Hematopoietic multipotent progenitor cell (in vitro differentiated cells): ENCODE measurements around the gene CCDC117. TPM values are rescaled to one million over a fixed set of nuclear protein-coding genes. Genes with fewer than 3 reads are reported as not detected.
A peak's percentile ranks its signal among the peaks of the same experiment; 100 is the strongest.
"Not testable (repeated sequence)": the region's sequence is repeated elsewhere in the genome, so short reads cannot be mapped to it uniquely, and the experiment has no call there.

Experiments
- DNase-seq, 3 donors: peaks; one replicate each; pipeline ENCODE4 v3.0.0-alpha.2; 2011 to 2015; ENCODE audit warnings: low read depth in 2 of 3, low spot score in 2 of 3
- total RNA-seq: library from RNA; depleted of rRNA; stranded (reverse); fragments of >200 nt; gene quantifications from one replicate; pipeline ENCODE4 v1.2.3, GENCODE V29; 2012

CCDC117 gene
- total RNA-seq, 1 donor, result 10.0 TPM

DNA sequence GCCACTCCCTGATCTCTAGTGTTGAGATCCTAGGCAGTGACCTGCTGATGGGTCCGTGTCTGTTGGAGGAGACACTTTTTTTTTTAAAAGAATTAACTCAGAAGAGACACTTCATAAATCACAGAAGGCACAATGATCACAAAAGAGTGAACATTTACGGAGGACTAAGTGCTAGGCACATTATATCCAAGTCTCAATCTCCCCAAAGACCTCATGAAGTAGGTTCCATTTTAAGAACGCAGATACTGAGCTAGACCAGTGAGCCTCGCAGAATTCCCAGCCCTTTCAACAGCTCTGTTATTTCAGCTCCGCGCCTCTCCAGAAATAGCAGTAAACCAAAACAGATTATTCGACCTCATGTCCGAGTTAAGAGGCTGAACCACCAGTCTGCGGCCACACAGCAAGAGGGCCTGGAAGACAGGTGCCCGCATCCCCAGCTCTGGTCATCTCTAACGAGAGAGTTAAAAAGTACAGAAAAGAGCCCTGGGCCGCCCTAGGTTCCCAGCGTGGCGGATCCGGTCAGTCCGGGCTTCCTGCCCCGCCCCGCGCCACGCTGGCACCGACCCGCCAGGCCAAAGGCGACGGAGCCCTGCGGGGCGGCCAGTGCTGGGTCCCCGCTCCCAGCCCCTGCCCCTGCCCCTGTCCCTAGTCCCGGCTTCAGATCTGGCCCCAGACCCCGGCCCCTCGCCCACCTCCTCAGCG lies 27.3 kb downstream of the CCDC117 start:
- DNase-seq, result peak in 1 of 3 donors; percentile 17

DNA sequence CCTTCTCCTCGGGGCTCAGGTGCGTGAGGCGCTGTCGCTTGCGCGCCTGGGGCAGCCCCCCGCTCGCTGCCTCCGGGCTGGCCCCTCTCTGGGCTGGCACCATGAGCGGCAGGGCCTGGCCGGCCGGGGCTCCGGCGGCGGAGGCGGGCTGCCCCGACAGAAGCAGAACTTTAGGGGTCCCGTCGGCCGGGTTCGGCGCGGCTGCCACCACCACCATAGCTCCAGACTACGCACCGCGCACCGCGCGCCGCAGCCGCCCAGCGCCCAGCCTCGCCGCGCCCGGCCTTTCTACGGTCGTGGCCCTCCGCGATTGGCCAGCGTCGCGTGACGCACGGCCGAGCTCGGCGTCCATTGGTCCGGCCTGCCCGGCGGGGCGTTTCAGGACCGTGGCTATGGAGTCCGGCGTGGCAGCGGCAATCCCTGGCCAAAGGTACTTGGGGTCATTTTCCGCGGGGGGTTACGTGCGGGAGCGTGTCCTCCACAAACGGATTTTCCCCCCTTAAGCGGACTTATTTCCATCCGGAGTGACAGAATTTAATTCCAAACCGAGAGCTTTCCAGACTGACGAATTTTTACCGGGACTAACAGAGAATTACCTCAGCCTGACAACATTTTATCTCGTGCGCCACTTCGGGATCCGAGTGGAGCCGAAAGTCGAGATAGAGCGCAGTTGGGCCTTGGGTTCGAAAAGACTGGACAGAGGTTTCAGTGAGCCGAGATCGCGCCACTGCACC lies 28.0 kb downstream of the CCDC117 start, which contains the start of gene XBP1:
XBP1 (minus strand) TSS at position 262 of the 734 bp plus-strand sequence.
- peak; percentile 91 to 93 (median 92) for DNase-seq

DNA sequence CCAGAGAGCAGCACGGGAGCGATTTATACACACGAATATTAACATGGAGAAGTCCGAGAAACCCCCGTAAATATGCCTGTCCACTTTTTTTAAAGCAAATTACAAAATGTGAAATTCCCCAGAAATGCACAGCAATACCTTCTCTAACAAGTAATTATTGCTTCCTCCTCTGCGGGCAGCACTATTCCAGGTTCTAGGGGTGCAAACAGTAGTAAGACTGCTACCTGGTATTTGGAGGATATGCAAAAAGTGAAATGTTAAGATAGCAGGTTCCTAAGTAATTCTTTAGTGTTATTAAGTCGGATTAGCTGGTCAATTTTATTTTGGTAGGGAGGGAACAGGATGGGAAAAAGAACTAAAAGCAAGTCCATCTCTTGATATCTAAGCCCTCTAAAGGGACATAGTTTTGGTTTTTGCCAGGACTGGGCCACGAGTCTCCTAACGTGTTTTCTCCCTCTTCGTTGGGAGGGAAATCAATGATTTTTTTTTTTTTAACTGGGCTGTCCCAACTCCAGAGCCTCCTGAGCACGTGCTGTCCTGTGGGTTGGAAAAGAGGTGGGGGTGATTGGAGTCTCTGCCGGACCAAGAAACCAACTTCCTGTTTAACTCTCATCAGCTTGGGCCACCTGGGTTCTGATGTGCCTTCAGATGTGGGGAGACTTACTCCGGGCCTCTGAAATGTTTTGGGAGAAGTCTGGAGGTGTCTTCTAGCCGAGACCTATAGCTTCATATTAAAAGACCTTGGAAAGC lies 29.5 kb downstream of the CCDC117 start:
- peak in 2 of 3 donors; percentile 62 for DNase-seq

DNA sequence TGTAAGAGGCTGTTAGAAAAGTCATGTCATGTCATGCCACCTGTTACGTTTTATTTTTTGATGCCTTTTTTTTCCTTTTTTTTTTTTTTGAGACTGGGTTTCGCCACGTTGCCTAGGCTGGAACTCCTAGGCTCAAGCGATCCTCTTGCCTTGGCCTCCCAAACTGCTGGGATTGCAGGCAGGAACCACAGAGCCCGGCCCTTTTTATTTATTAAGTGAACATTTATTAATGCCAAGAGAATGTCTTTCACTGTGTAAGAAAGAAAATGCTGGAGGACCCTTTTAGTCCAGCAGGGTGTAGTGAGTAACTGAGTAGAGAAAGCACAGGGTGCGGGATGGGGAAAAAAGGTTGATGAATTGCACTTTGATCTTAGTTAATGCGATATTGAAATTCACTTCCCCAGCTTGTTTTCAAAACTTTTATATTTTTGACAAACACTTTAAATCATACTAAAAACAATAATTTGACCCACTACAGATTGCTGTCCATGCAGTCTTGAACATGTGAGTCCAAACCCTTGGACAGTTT lies 30.2 kb downstream of the CCDC117 start:
- peak in 2 of 3 donors; percentile 69 to 81 for DNase-seq

DNA sequence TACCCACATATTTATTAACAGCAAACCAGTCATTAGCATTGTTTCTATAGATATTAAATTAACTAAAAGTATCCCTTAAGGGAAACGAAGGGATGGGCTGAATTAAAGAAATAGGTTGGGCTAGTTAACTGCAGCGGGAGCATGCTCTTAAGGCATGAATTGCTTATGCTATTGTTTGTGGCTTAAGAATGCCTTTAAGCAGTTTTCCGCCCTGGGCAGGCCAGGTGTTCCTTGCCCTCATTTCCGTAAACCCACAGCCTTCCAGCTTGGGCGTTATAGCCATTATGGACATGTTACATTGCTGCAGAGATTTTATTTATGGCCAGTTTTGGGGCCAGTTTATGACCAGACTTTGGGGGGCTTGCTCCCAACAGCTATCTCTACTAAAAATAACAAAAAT lies 32.9 kb downstream of the CCDC117 start:
- DNase-seq, result not testable (repeated sequence)

DNA sequence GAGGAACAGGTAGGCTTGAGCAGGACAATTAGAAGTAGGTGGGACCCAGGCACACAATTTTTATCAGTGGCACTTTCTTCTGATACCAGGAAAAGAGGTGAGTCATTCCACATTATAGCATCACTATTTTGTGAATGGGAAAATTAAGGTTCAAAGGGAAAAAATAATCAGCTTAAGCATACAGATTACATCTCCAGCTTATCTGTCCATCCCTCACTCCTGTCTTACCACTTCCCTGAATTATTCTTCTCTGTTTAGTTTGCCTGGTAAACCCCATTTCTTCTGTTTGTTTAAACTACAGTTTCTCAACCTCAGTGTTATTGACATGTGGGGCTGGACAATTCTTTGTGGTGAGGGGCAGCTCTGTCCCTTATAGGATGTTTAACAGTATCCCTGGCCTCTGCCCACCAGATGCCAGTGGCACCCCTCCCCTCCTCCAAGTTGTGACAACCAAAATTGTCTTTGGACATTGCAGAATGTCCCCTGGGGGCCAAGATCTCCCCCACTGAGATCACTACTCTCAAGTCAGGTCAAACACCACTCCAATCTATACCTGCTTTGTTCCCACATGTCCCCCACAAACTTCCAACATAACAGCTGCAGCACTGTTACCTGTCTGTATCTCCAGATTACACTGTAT lies 36.3 kb downstream of the CCDC117 start:
- no peak for DNase-seq

DNA sequence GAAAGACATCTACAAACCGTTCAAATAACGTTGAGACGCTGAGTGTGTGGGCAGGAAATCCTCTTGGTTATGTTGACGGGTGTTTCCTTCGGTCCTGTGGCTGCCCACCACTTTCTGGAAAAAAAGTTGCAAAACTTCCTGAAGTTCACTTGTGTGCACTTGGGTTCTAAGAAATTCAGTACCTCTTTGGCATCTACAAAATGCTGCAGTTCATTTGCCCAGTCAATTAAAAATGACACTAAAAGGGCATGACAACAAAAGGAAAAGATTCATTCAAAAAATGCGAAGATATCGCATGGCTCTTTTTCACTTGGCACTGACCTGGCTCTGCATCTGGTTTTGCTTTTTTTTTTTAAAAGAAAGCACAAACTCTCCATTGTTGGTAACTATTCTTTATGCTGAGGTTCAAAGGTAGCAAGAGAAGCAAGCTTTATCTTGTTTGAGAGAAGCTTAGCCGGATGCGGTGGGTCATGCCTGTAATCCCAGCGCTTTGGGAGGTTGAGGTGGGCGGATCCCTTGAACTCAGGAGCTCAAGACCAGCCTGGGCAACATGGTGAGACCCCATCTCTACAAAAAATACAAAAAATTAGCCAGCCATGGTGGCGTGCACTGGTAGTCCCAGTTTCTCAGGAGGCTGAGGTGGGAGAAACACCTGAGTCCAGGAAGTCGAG lies 38.5 kb downstream of the CCDC117 start:
- peak in 2 of 3 donors; percentile 86 to 95 for DNase-seq

DNA sequence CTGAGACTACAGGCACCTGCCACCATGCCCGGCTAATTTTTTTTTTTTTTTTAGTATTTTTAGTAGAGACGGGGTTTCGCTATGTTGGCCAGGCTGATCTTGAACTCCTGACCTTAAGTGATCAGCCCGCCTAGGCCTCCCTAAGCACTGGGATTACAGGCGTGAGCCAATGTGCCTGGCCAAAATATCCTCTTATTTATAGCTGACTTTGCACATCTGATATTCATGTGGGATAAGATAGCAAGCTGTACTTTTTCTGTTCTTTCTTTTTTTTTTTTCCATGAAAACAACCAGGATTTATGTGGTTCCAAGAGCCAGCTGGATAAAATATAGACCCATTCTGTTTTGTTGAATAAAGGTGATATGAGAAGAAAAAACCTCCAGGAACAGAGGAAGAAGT lies 40.0 kb downstream of the CCDC117 start:
- no peak for DNase-seq

DNA sequence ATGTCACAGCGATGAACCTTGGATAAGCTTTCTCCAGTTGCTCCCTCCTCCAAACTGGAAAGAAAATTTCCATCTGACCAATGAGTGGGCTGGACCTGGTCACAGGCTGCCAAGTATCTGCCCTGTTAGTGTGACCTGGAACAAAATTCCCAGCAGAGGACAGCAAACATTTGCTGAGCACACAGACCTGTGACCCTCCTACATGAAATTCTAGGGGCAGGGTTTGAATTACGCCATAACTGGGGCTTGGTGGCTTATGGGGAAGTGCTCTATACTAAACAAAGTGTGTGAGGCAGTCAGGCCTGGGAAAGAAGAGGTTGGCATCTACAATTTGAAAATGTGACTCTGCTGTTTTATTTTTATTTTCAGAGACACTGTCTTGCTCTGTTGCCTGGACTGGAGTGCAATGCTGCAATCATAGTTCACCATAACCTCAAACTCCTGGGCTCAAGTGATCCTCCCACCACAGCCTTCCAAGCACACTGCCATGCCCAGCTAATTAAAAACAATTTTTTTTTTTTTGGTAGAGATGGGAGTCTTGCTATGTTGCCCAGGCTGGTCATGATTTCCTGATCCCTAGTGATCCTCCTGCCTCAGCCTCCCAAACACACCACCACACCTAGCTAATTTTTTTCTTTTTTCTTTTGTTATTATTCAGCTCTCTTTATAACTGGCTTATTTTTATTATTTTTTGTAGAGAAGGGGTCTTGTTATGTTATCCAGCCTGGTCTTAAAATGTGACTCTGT lies 41.5 kb downstream of the CCDC117 start:
- DNase-seq, result no peak

DNA sequence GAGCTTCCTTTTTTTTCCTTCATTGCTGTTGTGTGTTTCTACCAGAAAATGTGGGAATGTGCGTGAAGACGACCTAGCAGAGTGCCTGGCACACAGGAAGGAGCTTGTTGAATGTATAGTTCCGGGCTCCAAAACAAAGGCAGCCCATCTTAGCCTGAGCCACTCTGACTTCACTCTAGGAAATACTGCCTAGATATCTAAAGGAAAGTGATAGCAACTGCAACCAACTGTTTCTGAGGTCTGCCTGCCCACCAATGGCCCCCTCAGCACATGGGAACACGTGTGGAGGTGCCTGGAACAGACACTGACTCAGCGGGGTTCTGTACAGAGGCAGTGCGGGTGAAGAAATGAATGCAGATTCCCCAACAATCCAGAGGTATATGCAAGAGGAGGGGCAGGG lies 42.6 kb downstream of the CCDC117 start:
- DNase-seq, result peak in 2 of 3 donors; percentile 52 to 71

DNA sequence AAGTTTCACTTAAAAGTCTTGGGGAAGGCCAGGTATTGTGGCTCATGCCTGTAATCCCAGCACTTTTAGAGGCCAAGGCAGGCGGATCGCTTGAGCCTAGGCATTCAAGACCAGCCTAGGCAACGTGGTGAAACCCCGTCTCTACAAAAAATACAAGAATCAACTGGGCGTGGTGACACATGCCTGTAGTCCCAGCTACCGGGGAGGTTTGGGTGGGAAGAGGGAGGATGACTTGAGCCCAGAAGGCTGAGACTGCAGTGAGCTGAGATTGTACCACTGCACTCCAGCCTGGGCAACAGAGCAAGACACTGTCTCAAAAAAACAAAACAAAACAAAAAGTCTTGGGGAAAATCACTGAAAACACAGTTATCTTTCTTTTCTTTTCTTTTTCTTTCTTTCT lies 43.2 kb downstream of the CCDC117 start:
- DNase-seq, result no peak

DNA sequence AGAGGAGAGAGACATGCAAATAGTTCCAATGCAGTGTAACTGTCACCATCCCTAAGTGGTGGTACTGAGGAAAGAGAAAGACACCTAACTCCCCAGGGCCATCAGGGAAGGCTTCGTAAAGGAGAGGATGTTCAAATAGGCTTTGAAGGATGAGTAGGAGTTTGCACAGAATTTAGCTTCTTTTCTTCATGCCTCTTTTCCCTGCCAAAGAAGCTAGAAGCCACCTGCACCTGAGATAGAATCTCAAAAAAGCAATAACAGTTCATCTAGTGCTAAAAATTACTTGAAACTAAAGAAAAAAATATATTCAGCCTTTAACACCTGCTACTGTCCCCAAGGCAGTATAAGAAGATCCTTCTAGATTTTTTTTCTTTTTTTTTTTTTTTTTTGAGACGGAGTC lies 44.6 kb downstream of the CCDC117 start:
- no peak for DNase-seq

DNA sequence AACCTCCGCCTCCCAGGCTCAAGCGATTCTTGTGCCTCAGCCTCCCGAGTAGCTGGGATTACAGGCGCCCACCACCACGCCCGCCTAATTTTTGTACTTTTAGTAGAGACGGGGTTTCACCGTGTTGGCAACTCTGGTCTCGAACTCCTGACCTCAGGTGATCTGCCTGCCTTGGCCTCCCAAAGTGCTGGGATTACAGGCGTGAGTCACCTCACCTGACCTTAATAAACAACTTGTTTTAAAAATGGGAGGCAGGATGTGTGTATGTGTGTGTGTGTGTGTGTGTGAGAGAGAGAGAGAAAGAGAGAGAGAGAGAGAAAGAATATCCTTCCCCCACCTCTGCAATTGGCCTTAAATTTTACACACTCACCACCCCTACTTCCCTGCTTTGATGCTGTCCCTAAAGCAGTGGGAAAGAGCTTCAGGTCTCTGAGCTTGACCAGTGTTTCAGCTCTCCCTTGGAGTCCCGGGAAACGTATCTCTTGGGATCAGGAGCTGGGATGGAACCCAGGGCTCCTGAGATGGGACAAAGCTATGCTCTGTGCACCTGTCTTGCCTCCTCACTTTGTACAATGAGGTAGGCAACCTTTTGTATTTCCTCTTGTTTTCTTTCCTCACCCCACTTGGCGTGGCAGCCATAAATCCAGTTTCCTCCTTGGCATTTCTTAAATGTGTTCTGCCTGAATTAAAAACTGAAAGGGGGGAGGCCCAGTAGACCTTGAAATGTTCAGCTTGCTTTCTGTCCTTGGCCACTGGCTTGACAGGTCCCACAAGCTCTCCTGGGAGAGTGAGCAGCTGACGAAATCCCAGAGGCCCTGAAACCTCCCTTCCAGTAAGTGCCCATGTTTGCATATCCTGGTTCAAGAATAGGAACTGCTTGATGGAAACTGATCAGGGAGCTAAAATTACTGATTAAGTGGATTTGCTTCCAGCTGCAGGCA lies 45.7 kb downstream of the CCDC117 start:
- DNase-seq, result no peak

DNA sequence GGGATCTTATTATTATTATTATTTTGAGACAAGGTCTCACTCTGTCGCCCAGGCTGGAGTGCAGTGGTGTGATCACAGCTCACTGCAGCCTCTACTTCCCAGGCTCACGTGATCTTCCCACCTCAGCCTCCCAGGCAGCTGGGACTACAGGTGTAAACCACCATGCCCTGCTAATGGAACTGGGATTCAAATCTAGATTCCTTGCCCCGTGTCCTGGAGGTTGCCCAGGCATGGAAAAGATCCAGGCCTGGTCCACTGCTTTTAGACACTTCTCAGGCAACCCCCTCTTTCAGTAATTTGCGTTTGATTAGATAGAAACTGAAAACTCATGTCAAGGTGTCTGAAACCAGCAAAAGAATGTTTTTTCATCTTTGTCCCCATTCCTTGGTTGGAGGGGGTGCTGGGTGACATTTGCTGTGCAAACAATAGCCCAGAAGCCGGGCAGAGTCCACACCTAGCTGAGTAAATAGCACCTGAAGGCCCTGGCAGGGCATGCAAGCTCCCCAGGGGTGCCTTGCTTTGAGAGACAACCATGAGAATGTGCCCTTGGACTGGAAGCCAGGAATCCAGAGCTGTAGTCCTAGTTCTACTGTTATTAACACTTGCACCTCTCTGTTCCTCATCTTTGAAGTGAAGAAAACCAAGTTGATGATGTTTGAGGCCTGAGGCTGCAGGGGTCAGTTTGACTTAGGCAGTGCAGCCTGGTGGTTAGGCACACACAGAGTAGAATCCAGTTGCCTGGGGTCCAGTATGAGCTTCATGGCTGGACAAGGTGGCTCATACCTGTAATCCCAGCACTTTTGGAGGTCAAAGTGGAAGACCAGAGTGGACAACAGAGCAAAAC lies 47.0 kb downstream of the CCDC117 start:
- no peak for DNase-seq

DNA sequence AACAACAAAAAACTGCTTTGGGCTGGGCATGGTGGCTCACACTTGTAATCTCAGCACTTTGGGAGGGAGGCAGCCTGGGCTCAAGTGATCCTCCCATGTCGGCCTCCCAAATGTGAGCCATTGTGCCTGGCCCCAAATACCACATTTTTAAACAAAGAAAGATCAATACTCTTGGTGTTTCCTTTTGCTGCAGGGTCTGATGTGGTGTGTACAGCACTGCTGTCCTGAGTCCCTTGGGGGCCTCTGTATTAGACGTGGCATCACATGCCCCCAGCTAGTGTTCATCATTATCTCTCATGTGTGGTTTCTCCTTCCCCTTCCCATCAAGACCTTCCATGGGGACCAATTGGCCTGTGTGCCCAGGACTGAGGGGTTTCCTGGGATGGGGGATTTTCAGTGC lies 48.4 kb downstream of the CCDC117 start:
- DNase-seq, result no peak

DNA sequence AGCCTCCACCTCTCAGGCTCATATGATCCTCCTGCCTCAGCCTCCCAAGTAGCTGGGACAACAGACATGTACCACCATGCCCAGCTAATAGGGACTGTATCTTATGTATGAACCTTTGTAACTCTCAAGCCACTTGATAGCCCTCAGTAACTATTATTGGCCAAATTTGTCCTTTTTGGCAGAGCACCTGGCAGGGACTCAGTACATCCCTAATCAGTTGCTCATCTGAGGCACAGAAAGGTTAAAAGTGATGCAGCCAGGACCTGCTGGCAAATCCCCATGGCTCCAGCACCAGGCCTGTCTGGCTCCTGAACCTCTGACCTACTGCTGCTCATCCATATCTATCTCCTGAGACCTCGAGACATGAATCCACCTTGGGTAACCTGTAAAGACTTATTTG lies 49.0 kb downstream of the CCDC117 start:
- no peak for DNase-seq

DNA sequence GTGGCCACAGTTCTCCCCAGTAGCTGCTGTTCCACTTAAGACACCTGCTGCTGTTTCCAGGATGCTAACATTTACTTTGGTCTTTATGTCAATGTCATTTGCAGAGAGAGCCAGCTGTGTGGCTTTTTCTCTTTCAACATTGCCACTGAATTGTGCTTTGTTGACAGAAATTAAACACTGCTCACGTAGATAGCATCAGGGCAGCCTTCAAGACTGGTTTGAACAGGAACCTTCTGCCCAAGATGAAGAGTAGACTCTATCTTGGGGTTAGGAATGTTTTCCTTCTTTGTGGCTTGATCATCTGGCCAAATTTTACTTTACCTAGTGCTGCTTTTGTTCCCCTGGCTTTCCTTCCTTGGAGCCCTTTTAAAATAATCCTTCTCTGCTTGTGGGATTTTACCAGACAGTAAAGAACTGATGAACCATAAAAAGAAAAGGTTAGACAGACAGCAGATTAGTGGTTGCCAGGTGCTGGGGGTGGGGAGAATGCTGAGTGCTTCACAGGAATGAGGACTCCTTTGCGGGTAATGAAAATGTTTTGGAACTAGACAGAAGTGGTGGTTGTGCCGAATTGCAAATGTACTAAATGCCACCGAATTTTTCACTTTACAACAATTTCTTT lies 50.5 kb downstream of the CCDC117 start:
- DNase-seq, result peak in 1 of 3 donors; percentile 60
